Adipose tissue (tissue), 3 donors: Measurements from ENCODE around the gene POU2F1. TPM values are rescaled to one million over a fixed set of nuclear protein-coding genes. Genes with fewer than 3 reads are reported as not detected.
"Not testable (repeated sequence)": the region's sequence is repeated elsewhere in the genome, so short reads cannot be mapped to it uniquely, and the experiment has no call there.

Experiments used
- H3K27ac ChIP-seq: one replicate; pipeline ENCODE4 v1.5.1; 2013; ENCODE audit warnings: low read depth, low read length
- WGBS, 3 donors: extraction: QIAGEN DNeasy Blood & Tissue Kit; methylation state at CpG; one replicate each; pipeline ENCODE4 v1.1.7; 2013; 5-methylcytosine and 5-hydroxymethylcytosine counted together
- polyA plus RNA-seq, 3 donors: library from polyadenylated mRNA; stranded (reverse); fragments of 200-250 nt; gene quantifications; one replicate each; pipeline ENCODE4 v1.2.3, GENCODE V29; 2013
- donor health status: healthy with polysubstance abuse.
- donor health status: Bipolar disorder and iron deficiency.
- donor health status: healthy.

The POU2F1 gene
- polyA plus RNA-seq, 3 donors: 0.97 to 1.8 (median 1.4) TPM

DNA sequence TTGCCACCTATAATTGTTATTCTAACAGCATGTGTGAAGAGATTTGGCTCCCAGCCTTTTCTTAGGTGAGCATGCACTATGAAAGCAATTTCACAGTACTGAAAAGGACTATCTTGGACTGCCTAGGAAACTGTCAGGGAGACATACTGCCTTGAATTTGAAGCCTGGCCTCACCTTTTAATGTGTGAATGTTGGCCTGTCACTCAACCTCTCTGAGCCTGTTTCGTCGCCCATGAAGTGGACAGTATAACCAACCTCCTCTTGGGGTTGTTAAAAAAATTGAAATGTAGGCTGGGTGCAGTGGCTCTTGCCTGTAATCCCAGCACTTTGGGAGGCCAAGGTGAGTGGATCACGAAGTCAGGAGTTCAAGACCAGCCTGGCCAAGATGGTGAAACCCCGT lies 20.4 kb upstream of the POU2F1 start:
- WGBS, 3 donors: 84 to 92% (median 90%) methylated on average over 3 to 4 of the region's 4 CpGs
- no peak overlapping the region for H3K27ac ChIP-seq

DNA sequence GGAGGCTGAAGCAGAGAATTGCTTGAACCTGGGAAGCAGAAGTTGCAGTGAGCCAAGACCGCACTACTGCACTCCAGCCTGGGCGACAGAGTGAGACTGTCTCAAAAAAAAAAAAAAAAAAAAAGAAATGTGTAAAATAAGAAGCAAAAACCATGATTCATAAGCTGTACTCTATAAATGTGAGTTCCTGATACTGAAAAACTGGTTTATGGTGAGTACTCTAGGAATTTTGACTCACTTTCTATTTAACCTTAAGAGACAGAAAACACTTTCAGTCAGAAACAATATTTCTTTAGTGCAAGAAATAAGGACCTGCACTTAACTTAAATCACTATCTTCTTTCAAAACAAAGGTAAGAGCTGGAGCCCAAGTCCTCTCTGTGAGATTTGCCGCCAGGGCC lies 19.9 kb upstream of the POU2F1 start:
- WGBS, 3 donors: 98 to 100% (median 100%) methylated on average over 3 of the region's 3 CpGs
- no peak overlapping the region for H3K27ac ChIP-seq

DNA sequence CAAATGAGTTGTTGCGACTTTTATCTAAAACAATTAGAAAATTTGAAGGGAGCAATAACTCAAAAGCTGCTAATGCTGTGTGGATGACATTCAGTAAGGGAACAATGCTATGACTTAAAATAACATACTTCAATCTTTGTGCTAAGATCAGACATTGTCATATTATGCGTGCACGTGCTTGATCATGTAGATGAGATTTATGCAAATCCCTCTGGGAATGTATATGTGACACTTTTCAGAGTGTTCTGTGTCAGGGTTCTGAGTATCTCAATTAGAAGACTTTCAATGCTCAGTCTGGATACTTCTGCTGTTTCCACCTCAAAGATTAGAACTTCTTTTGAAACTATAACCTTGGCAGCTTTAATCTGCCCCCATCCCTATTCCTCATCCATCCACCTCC lies 18.6 kb upstream of the POU2F1 start:
- WGBS, 3 donors: 77 to 88% (median 87%) methylated on average over 3 of the region's 3 CpGs

DNA sequence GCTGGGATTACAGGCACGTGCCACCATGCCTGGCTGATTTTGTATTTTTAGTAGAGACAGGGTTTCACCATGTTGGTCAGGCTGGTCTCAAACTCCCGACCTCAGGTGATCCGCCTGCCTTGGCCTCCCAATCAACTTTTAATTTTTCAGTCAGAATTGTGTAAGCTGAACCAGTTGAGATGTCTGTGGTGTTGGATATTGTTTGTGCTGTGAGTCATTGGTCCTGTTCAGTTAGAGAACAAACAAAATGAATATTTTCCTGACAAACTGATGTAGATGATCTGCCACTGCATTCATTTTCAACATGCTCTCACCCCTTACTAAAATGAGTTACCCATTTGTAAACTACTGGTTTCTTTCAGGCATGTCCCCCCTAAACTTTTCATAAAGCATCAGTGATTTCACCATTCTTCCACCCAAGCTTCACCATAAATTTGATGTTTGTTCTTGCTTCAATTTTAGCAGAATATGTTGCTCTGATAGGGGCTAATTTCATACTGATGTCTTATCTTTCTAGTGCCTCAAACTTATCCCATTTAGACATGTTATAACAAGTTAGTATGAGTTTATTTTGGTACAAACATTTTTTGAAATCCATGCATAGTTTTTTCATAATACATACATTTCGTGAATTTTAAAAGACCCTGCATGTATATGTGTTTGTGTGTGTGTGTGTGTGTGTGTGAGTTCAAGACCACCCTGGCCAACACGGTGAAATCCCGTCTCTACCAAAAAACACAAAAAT lies 15.2 kb upstream of the POU2F1 start:
- not testable (repeated sequence) for H3K27ac ChIP-seq
- 89 to 96% (median 89%) methylated on average over 6 of the region's 6 CpGs for WGBS, 3 donors

More for the DNA sequence above, 18.6 kb upstream of the POU2F1 start:
- no peak overlapping the region for H3K27ac ChIP-seq

DNA sequence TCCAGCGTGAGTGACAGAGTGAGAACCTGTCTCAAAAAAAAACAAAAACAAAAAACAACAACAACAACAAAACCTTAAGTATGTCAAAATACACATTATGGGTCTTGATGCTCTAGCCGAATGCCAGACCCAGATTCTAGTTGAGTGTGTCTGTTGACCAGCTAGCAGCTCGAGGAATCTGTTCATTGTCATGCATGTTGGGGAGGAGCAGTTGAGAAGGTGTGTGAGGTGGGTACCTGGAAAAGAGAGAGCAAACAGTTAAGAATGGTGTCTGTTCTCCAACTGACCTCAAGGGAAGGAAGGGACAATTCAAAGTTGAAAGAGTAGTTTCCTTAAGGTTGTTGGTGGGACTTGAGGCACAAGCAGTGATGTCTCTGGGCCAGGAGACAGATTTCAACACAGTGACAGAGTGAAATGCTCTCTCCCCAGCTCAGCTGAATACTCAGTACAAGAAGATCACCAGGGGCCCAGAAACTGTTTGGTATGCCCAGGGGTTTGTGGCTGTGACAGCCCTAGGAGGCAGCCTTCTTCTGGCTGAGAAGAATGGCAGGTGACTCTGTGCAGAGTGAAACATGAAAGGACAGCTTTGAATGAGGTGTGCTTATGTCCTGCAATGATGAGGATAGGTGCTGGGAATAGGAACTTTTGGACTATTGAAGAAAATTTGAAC lies 14.4 kb upstream of the POU2F1 start:
- WGBS, 3 donors: 77 to 92% (median 91%) methylated on average over 3 of the region's 3 CpGs
- no peak overlapping the region for H3K27ac ChIP-seq

DNA sequence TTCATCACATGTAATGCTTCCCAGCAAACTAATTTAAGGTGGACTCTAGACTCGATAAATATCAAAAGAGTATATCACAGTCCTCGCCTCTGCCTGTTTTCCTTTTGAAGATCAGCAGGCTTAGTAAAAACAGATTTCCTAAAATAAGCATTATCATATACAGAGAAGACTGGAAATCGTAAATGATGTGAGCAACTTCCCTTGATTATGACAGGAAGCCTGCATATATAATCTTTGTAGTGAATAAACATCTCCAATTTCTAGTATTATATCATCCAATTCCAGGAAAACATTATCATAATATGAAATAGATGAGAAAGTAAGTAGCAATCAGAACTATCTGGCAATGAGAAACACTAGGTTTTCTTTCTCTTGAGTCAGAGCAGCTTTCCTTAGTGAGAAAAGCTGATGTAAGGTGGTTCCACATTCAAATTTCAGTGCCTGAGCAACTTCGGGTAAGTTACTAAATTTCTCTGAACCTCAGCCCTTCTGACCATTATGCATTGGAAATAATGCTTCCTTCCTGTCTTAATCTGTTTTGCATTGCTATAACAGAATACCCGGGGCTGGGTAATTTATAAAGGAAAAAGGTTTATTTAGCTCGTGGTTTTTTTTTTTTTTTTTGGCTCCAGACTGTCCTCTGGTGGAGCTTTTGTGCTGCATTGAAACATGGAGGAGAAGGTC lies 12.6 kb upstream of the POU2F1 start:
- H3K27ac ChIP-seq: no peak overlapping the region
- WGBS, 3 donors: 42 to 55% (median 50%) methylated on average over 6 of the region's 6 CpGs

DNA sequence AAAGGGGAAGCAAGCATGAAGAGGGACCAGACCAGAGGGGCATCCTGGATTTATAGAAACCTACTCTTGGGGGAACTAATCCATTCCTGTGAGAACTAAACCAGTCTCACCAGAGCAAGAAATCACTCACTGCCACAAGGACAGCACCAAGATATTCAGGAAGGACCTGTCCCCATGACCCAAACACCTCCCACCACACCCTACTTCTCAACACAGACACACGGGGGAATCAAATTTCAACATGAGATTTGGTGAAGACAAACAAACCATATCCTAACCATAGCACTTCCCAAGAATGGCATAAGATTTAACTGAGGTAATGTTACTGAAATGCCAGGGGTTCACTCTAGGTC lies 12.1 kb upstream of the POU2F1 start:
- 48 to 56% (median 52%) methylated on average over 1 of the region's 1 CpG for WGBS, 3 donors
- no peak overlapping the region for H3K27ac ChIP-seq

DNA sequence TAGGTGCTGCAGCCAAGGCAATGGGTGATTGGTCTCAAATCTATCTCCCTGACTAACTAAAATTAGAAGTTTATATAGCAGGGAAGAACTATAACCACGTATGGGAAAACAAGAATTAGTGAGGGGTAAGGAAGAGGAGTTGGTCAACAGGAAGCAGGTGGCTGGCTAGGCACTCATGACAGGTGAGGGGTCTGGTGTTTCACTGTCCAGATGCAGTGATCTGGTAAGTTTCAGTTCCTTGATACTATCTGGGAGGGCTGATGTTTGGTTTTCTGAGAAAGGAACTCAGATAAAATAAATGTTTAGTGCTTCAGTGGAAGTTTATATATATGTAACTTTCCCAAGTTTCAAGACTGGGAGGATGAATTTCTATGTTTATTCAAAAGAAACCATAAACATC lies 11.6 kb upstream of the POU2F1 start:
- 64 to 79% (median 67%) methylated on average over 1 of the region's 1 CpG for WGBS, 3 donors
- H3K27ac ChIP-seq: no peak overlapping the region

DNA sequence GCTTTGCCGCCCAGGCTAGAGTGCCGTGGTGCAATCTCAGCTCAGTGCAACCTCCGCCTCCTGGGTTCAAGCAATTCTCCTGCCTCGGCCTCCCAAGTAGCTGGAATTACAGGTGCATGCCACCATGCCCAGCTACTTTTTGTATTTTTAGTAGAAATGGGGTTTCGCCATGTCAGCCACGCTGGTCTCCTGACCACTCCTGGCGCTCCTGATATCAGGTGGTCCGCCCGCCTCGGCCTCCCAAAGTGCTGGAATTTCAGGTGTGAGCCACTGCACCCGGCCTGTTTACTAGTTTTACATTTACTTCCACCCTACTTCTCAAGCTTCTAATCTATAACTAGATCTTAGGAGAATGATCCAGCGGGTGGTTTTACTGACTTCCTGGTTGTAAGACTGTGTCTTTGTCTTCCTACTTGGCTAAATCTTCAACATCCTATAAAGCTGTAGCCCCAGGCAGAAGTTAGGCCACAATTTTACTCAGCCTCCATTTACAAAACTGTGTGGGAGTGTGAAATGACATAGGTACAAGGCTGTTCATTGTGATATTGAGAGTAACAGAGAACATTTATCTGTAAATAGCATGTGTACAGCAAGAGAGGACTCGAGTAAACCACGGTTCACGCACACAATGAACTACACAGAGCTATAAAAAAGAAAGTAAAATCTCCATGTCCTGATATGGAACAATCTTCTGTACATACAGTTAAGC lies 9.6 kb upstream of the POU2F1 start:
- no peak overlapping the region for H3K27ac ChIP-seq
- WGBS, 3 donors: 89 to 95% (median 92%) methylated on average over 15 of the region's 15 CpGs

DNA sequence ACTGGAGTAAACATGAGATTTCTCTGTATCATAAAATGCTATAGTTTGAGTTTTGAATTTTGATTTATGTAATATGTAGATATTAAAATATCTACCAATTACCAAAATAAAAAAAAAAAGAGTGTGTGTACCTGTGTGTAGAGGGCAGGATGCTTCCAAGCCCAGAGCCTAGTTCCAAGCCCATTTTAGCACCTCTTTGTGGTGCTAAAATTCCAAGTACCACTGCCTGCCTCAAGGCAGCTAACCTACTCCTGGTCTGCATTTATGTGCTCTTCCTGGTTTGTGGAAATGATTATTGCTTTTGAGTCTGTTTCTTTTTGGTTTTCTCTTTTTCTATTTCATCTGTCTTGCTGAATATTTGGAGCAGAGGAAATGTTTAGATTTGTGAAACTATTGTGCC lies 8.7 kb upstream of the POU2F1 start:
- H3K27ac ChIP-seq: no peak overlapping the region

DNA sequence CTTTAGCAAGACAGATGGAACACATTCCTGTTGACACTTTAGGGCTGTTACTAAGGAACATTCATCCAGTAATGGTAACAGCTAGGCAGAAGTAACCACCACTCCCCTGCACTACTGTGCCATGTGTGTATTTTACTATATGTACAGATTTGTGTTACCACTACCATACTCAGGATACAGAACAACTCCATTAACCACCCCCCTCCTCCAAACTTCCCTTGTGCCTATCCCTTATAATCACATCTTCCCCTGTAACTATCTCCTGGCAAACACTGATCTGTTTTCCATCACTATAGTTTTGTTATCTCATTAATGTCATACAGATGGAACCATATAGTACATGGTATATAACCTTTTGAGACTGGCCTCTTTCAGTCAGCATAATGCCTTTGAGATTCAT lies 3.9 kb upstream of the POU2F1 start:
- no peak overlapping the region for H3K27ac ChIP-seq

DNA sequence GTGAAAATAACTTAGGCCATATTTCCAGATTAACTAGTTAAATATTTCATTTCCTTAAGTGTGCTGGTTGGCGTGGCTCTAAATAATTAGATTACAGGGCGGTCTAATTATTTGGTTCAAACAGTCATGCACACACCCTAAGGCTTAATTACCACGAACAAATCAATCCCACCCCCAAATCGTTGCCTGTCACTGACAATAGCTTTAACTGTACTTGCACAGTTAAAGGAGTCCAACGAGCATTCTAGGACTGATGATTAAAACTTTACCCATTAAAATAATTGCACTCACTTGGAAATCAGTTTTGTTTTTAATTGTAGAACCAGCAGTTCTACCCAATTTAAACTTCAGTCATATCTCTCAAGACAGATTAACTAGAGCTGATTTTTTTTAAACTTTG lies 1.5 kb upstream of the POU2F1 start:
- no peak overlapping the region for H3K27ac ChIP-seq
- 31 to 53% (median 47%) methylated on average over 5 of the region's 5 CpGs for WGBS, 3 donors

DNA sequence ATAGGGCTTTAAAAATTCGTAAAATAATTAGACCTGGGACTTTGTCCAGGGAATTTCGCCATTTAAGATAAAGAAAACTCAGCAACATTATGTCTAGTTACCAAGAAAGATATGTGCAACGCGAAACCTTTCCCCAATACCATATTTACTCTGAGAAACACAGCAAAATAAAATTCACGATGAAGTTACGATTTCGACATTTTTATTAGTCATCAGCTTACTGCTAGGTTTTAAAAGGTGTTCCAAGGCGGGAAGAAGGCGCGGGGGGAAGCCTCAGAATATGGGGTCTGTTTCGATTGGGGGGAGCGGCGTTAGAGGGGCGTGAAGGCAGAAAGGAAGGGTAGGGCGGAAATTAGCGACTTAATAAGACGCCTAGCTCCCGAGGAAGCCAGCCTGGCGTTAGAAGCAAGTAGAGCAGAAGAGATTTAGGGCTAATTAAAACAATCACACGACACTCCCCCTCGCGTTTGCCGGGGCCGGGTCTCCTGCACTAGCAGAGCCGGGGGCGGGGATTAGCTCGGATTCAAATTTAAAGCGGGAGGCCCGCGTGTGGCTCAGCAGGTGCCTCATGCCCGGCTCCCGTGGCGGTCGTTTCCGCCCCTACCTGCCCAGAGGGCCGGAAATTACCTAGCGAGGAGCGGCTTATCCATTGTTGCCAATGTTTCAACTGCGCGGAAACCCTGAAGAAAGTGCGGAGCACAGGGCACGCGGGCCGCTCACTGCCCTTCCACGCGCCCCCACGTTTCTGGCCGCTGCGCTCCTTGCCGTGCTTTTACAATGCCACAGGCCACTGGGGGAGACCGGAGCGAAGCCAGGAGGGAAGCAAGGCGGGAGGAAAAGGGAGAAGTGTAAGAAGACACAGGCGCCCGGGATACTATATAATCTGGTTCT lies 795 bp upstream of the POU2F1 start:
- WGBS, 3 donors: 0 to 1% (median 0%) methylated on average over 54 to 55 of the region's 55 CpGs
- H3K27ac ChIP-seq: no peak overlapping the region

DNA sequence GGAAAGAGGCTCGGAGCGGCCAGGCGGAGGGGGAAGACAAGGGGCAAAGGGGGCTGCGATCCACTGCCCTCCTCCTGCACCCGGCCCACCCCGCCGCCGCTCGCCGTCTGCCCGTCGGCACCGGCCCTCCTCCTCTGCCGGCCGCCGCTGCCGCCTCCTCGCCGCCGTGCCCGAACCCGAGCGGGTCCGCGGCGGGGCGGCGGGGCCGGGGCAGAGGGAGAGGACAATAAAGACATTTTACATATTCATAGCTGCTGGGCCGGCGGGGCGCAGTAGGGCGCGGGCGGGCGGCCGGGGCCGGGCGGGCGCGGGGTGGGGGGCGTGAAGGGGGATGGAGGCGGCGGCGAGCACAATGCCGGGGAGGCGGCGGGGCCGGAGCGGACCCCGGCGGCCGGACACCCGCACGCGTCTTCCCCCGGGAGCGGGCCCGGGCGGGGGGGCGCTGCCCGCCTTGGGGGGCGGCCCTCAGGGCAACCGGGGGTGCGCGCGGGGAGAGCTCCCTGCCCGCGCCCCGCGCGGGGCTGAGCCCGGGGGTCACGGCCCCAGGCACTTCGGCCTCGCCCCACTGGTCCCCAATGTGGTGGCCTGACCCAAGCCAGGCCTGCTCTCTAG lies 546 bp downstream of the POU2F1 start:
- 1 to 2% (median 1%) methylated on average over 26 to 76 of the region's 76 CpGs for WGBS, 3 donors
- peak overlapping the region; percentile 58 for H3K27ac ChIP-seq

DNA sequence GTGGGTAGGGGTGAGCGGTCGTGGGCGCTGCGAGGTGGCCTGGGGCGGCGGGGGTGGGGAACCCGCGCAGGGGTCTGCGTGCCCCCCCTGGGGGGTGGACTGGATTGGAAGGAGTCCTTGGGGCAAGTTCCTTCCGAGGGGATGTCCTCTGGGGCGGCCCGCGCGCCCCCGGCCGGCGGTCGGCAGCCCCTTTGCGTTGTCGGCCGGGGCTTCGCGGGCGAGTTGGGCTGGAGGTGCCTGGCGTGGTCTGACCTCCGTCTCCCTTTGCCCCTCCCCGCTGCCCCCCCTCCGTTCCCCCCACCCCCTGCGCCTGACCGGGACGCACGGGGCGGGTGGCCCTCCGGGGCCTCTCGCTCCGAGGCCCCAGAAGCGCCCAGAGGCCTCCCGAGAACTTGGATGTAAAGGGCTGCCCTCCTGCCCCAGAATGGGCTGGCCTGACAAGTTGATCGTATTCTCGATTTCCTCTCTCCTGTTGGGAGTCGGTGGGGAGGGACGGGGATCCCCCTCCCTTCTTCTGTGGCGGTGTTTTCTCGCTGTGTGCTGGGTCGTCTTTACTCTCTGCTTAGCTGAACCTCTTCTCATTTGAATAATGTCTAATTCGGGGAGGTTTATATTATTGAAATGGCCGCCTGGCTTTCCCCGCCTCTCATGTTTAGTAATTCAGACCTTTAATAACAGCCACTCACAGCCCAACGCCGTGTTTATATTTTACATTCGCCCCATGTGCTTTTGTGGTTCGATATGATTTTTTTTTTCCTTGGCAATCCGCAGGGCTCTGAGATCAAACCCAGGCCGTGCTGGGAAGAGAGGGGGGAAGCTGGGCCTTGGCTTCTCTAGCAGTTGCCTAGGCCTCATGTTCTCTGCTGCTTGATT lies 1.3 kb downstream of the POU2F1 start:
- 0 to 1% (median 1%) methylated on average over 39 to 54 of the region's 54 CpGs for WGBS, 3 donors
- peak overlapping the region; percentile 51 for H3K27ac ChIP-seq

DNA sequence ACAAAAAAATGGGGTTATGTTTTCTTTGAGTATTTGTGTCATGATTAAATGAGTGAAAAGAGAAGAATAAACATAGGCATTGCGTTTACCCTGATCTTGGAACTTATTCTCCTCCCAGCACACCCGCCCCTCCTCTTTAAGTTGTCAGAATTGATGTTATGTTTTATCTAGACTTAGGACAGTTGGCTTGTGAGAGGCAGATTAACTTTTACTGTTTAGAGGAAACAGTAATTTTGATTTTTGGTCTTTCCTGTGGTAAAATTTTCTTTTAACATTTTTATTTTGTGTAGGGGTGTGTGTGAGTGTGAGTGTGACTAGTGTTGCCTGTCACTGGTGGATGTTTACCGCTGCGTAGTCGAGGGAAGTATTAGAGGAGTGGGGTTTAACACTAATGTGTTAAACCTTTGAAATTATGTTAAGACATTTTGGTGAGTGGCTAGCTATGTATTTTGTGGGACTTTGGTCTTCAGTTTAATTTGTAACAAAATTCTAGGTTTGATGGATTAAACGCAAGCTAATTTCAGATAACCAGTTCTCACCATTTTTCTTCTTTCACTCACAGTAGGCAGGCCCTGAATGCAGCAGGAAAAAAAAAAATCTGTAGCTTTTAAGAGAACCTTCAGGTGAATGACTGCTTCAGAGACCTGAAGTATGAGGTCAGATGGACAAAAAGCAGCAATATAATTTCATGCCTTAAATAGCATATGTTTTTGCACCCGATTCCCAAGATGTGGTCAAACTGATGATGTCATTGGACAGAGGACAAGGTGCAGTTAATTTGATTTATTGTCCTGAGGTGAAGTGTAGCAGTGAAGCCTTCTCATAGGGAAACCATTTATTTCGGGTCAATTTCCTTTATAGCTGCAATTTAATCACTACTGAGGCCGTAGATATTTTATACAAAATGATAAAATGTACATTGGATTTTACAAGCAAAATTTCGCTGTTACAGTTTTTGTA lies 2.7 kb downstream of the POU2F1 start:
- 62 to 77% (median 75%) methylated on average over 10 of the region's 10 CpGs for WGBS, 3 donors
- H3K27ac ChIP-seq: no peak overlapping the region
